ENCODE results near the gene GNB2.
A peak's percentile ranks its signal among the peaks of the same experiment; 100 is the strongest.
"Not testable (repeated sequence)": the region's sequence is repeated elsewhere in the genome, so short reads cannot be mapped to it uniquely, and the experiment has no call there.

Gene GNB2

GRCh38 chr7:100682228-100682741 lies 8.7 kb downstream of the GNB2 start:
- no peak for DNase-seq

GRCh38 chr7:100682991-100683658 lies 9.6 kb downstream of the GNB2 start:
- DNase-seq, result no peak

DNA sequence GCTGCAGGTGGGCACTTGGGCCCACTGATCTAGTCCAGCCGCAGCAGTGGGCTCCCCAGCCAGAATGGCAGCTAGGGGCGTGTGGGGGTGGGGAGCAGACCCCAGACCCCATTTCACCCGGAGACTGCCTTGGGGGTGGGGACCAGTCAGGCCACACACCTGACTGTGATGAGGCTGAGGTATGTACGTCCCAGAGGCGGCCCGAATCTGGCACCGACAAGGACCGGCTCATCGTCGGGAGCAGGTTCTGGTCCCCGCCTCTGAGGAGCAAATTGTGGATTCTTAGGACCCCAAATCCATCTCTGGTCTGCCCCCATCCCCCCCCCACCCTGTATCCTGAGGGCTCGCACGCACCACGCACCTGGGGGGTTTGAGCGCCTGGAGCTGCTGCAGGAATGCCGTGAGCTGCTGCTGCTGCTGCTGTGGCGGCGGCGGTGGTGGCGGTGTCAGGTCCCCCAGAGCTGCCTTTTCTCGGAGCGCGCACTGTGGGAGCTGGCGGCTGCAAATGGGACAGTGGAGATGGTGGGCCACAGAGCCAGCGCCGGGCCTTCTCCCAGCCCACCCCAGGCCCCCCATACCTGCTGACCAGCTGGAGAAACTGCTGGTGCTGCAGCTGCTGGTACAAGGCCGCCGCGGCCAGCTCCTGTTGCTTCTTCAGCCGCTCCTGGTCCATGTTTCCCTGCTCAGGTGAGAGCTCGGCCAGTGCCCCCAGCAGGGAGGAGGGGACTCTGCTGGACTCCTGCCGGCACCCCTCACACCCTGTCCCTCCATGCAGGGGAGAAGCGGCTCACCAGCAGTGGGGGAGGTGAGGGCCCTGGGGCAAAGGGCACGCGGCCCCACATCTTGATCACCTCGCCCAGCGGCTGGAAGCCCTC lies 10.4 kb downstream of the GNB2 start:
- DNase-seq, result no peak

DNA sequence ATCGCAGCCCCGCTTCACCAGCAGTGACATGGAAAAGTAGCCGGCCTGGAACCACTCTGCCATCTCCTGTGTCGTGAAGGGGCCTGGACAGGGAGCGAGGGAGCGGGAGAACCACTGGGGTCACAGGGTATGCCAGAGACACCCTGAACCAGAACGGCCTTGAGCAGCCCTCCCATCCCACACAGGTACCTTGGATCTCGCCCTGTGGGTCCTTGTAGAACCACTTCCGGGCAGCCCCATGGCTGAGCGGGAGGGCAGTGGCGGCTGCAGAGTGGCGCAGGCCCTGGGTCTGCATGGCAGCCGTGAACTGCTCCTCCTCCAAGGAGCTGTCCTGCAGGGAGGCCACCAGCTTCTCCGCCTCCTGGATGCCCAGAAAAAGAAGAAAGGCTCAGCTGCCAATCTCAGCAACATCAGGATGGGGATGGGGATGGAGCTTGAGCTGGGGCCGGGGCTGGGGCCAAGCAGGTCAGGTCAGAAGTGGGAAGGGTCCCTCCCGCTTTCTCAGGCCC lies 11.0 kb downstream of the GNB2 start:
- no peak for DNase-seq

DNA sequence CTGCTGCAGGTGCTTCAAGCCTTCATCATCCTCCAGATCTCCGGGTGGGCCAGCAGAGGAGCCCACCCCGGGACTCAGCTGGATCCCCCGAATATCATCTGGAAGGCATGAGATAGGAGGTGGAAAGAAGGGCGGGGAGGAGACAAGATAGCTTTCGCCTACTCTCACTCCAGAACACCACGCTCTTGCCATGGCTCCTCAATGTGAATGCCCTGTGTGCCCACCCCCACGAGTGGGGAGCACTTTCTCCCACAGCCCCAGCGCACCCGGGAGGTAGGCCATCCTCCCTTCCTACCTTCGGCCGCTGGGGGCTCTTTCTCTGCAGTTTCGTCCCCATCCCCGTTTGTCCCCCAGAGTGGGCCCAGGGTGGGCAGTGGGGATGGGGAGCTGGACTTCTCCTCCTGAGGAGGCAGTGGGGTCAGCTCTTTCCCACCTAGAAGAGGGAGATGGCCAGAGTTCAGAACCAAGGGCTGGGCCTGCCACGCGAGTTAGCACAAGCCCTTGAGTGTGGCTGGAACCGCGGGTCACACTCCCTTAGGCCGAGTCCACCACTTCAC lies 11.6 kb downstream of the GNB2 start:
- DNase-seq, result no peak

- DNase-seq, result no peak
These were observed 12.1 kb downstream of the GNB2 start for GRCh38 chr7:100685631-100686145.

DNA sequence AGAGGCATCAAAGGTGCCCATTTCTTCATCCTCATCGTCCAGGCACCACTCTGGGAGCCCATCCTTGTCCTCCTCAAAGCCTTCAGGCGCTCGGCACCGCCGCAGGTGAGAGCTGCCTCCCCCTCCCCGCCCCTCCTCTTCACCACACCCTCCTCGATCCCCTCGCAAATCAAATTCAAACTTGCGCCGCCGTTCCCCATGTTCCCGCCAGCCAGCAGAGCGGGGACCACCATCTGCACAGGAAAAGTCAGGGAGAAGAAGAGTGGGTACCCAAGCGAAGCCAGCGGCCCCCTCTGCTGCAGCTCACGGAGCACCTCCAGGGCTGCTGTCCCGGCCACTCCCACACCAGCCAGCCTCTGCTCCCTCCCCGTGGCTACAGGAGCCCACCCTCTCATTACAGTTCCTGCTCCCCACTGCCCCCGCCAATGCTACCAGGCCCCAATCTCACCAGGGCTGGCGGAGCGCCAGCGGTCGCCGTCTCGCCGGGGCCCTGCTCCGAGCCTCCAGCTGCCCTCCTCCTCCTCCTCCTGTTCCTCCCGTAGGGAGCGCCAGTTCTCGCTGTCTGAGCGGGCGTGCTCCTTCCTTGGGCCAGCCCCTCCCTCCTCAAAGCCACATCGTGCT lies 12.8 kb downstream of the GNB2 start:
- no peak for DNase-seq

DNA sequence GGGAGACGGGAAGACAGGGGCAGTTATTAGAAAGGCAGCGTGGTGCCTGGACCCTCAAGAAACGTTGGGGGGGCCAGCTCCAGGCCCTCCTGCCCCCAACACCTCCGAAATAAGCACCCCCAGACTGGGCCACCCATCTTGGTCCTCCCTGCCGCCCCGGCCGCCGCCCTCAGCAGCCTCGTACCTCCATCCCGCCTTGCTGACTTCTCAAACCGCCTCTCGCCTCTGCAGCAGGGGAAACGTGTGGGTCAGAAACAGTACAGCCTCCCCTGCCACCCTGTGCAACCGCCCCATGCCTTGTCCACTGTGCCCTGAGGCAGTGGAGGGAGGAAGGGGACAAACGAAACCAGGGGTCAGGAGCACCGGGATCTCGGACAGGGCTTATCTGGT lies 13.3 kb downstream of the GNB2 start:
- no peak for DNase-seq

GRCh38 chr7:100687261-100687660 lies 13.7 kb downstream of the GNB2 start:
- no peak for DNase-seq

DNA sequence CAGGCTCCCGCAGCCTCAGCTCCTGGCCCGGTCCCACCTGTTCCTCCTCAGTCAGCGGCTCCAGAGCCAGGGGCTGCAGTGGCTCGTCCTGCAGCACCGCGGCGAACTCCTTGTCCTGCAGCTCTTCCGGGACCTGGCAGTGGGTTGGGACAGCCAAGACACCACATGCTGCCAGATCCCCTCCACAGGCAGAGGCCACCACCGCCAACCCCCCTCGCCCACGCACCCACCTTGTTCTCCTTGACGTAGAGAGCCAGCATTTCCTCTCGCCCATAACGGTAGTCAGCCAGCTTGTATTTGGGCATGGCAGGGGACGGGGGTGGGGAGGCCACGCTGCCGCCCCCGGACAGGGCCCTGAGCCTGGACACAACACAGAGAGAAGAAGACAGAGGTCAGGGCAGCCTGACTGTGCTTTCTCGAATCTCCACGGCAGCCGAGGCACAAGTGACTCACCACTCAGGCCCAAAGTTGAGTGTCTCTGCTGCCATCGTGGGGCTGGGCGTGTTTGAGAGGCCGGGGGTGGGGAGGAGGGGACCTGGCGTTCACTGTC lies 14.3 kb downstream of the GNB2 start:
- DNase-seq, result no peak

DNA sequence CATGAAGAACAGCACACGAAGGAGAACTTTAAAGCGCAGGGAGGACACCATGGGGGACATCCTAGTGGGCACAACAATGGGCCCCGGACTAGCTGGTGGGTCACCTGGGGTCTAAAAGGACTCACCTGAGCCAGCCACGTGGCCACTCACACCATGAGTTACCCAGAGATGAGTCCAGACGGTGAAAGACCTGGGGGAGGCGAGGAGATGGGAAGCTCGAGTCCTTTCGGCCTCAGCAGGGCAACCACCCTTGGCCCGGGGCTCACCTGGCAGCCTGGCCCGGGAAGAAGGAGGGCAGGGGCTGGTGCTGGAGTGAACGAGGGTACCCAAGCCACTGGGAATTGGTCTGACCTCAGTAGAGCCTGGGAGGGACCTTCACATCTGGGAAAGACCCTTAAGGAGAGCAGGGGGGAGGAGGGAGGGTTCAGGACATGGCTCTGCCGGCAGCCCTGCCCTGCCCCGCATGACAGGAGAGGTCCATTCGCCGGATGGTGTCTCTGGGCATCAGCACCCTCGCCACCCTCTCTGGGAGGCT lies 14.9 kb downstream of the GNB2 start:
- no peak for DNase-seq

GRCh38 chr7:100689230-100690135 lies 15.9 kb downstream of the GNB2 start:
- no peak for DNase-seq

GRCh38 chr7:100691676-100692577 lies 18.4 kb downstream of the GNB2 start:
- DNase-seq, result peak; percentile 44

DNA sequence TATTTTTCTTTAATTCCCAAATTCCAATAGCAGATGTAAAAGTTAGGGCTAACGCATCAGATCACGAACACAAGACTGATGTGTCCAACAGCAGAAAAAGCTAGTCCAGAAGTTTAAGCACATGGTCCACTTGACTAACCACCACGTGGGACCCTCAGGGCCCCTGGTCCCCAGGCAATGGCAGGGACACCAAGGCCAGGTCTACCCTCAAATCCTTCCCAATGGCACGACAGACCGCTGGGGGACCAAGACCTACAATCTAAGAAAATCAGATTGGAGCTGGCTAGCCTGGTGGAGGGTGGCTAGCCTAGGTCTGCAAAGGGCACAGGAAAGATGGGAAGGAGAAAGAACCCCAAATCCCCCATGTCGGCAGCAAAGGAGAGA lies 19.0 kb downstream of the GNB2 start:
- no peak for DNase-seq

DNA sequence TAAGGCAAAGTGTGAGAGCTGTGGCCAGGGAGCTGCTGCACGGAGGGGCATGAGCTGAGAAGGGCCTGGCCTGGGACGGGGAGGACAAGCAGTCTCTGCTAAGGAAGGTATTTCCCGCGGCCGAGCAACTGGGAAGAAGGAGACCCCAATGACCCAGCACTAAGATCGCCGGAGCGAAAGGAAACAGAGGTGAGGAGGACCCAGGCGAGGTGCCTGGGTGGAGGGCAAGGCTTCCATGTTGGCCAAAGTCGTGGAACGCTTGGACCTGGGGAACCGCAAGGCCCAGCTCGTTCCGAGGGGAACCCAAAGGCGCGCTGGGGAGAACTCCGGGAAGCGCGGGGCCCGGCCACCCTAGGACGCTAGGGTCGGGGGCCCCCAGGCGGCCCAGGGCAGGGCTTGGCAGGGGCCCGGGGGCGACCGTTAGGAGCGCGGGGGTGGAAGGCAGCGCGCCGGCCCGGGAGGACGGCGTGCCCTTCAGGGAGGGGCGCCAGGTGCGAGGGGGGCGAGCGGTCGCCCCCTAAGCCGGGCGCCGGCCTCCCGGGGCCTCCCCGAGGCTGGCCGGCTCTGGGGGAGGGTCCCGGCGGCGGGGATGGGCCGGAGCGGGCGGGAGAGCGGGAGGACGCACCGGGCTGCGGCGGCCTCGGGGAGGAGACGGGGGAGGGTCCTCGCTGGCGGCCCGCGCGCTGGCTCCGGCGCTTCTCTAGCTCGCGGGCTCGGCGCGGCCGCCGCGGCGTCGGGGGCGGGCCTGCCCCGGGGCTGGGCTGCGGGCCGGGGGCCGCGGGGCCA lies 20.0 kb downstream of the GNB2 start:
- DNase-seq, result no peak

GRCh38 chr7:100694098-100694745 lies 20.7 kb downstream of the GNB2 start, which contains the start of gene GIGYF1:
Gene GIGYF1 (minus strand): TSS chr7:100694250. CDS start chr7:100688238, 6,012 bp downstream.
- peak; percentile 57 for DNase-seq

DNA sequence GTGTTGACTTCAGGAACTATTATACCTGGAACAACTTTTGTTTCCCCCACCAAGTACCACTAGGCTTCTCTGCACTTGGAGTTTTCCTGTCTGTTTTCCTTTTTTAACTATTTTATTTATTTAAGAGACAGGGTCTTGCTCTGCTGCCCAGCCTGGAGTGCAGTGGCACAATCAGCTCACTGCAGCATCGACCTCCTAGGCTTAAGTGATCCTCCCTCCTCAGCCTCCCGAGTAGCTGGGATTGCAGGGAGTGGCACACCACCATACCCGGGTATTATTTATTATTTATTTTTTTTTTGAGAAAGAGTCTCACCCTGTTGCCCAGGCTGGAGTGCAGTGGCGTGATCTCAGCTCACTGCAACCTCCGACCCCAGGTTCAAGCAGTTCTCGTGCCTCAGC lies 22.6 kb downstream of the GNB2 start:
- no peak for DNase-seq

DNA sequence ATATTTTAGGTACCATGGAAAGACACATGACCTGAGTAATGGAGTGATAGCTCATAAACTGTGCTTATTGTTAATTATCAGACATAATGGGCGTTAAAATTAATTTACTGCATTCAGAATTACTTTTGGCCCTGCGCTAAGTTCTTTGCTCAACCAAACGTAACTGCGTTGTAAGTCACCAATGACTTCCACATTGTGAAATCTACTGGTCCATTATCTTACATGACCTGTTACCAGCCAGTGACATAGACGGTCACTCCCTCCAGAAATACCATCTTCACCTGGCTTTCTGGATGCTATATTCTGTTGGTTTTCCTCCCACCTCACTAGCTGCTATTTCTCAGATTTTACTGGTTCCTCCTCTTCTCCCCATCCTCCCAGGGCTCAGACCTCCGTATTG lies 25.5 kb downstream of the GNB2 start:
- DNase-seq, result no peak

DNA sequence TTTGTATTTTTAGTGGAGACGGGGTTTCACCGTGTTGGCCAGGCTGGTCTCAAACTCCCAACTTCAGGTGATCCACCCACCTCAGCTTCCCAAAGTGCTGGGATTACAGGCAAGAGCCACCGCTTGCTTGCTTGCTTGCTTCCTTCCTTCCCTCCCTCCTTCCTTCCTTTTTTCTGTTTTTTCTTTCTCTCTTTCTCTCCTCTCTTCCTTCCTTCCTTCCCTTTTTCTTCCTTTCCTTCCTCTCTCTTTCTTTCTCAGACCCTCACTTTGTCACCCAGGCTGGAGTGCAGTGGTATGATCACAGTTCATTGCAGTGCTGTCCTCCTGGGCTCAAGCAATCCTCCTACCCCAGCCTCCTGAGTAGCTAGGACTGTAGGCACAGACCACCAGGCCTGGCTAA lies 27.5 kb downstream of the GNB2 start:
- not testable (repeated sequence) for DNase-seq

Measured in NCI-H2171 treated with DMSO at 0.1 percent for 48 hours (cell line).